ENCODE results near the gene GHRH. TPM values are rescaled to one million over a fixed set of nuclear protein-coding genes. Genes with fewer than 3 reads are reported as not detected.

The GHRH gene
- total RNA-seq, 2 experiments from 2014 or later, result not detected

- DNase-seq (no peak), ATAC-seq (ENCODE audit: low read depth) (no peak)
- Mint-ChIP-seq H3K27ac (no peak overlapping the region), H3K4me1 (no peaks in the 10 kb centered on the region), H3K9me3 (no peaks in the 10 kb centered on the region), H3K4me3 (no peak overlapping the region), H3K27me3 (no peaks in the 10 kb centered on the region), H3K36me3 (peaks cover 19% of the 10 kb centered on the region)
- POLR2A ChIA-PET, result no interaction called here
These were observed 26.5 kb downstream of the GHRH start for GRCh38 chr20:37235065-37235464.

- POLR2A ChIA-PET, result no interaction called here
- no peak overlapping the region for H3K4me3 Mint-ChIP-seq
- DNase-seq (no peak), ATAC-seq (ENCODE audit: low read depth) (no peak)
- no peaks in the 10 kb centered on the region for H3K9me3 Mint-ChIP-seq
- H3K27ac Mint-ChIP-seq, result no peak overlapping the region
- no peaks in the 10 kb centered on the region for H3K27me3 Mint-ChIP-seq
- H3K36me3 Mint-ChIP-seq, result peaks cover 21% of the 10 kb centered on the region
- no peaks in the 10 kb centered on the region for H3K4me1 Mint-ChIP-seq
These were observed 27.4 kb downstream of the GHRH start for GRCh38 chr20:37234254-37234581.

- H3K27ac Mint-ChIP-seq, result no peak overlapping the region
- no peaks in the 10 kb centered on the region for H3K27me3 Mint-ChIP-seq
- no peak overlapping the region for H3K4me3 Mint-ChIP-seq
- DNase-seq (no peak), ATAC-seq (ENCODE audit: low read depth) (no peak)
- POLR2A ChIA-PET, result no interaction called here
- peaks cover 25% of the 10 kb centered on the region for H3K36me3 Mint-ChIP-seq
- H3K4me1 Mint-ChIP-seq, result no peaks in the 10 kb centered on the region
- no peaks in the 10 kb centered on the region for H3K9me3 Mint-ChIP-seq
These were observed 27.9 kb downstream of the GHRH start for GRCh38 chr20:37233548-37234253.

- Mint-ChIP-seq H3K4me1 (no peaks in the 10 kb centered on the region), H3K4me3 (no peak overlapping the region), H3K36me3 (peaks cover 29% of the 10 kb centered on the region), H3K27ac (no peak overlapping the region), H3K9me3 (no peaks in the 10 kb centered on the region), H3K27me3 (no peaks in the 10 kb centered on the region)
- ATAC-seq (ENCODE audit: low read depth) (no peak), DNase-seq (no peak)
- POLR2A ChIA-PET, result no interaction called here
These were observed 29.5 kb downstream of the GHRH start for GRCh38 chr20:37231947-37232630.

- no peak overlapping the region for H3K27ac Mint-ChIP-seq
- no peaks in the 10 kb centered on the region for H3K27me3 Mint-ChIP-seq
- no peak overlapping the region for H3K4me3 Mint-ChIP-seq
- POLR2A ChIA-PET, result no interaction called here
- peaks cover 32% of the 10 kb centered on the region for H3K36me3 Mint-ChIP-seq
- ATAC-seq (ENCODE audit: low read depth) (no peak), DNase-seq (no peak)
- no peaks in the 10 kb centered on the region for H3K9me3 Mint-ChIP-seq
- no peaks in the 10 kb centered on the region for H3K4me1 Mint-ChIP-seq
These were observed 31.4 kb downstream of the GHRH start for GRCh38 chr20:37230200-37230599.

- Mint-ChIP-seq H3K9me3 (no peaks in the 10 kb centered on the region), H3K4me1 (no peaks in the 10 kb centered on the region), H3K4me3 (no peak overlapping the region), H3K27me3 (no peaks in the 10 kb centered on the region), H3K27ac (no peak overlapping the region), H3K36me3 (peaks cover 31% of the 10 kb centered on the region)
- no peak for DNase-seq
- no peak for ATAC-seq (ENCODE audit: low read depth)
- POLR2A ChIA-PET, result no interaction called here
These were observed 32.3 kb downstream of the GHRH start for GRCh38 chr20:37229357-37229756.

- DNase-seq (no peak), ATAC-seq (ENCODE audit: low read depth) (no peak)
- Mint-ChIP-seq H3K27me3 (no peaks in the 10 kb centered on the region), H3K4me3 (no peak overlapping the region), H3K9me3 (no peaks in the 10 kb centered on the region), H3K36me3 (peaks cover 30% of the 10 kb centered on the region), H3K27ac (no peak overlapping the region), H3K4me1 (no peaks in the 10 kb centered on the region)
- POLR2A ChIA-PET, result no interaction called here
These were observed 33.0 kb downstream of the GHRH start for GRCh38 chr20:37228656-37229055.

GRCh38 chr20:37228082-37228481 is 33.5 kb downstream of the GHRH start:
- POLR2A ChIA-PET, result no interaction called here
- H3K27ac Mint-ChIP-seq, result no peak overlapping the region
- no peak for ATAC-seq (ENCODE audit: low read depth)
- DNase-seq, result no peak
- H3K27me3 Mint-ChIP-seq, result no peaks in the 10 kb centered on the region
- no peaks in the 10 kb centered on the region for H3K4me1 Mint-ChIP-seq
- no peak overlapping the region for H3K4me3 Mint-ChIP-seq
- no peaks in the 10 kb centered on the region for H3K9me3 Mint-ChIP-seq
- H3K36me3 Mint-ChIP-seq, result peaks cover 32% of the 10 kb centered on the region

GRCh38 chr20:37226889-37227288 is 34.7 kb downstream of the GHRH start:
- POLR2A ChIA-PET, result no interaction called here
- no peaks in the 10 kb centered on the region for H3K9me3 Mint-ChIP-seq
- H3K27me3 Mint-ChIP-seq, result no peaks in the 10 kb centered on the region
- no peak overlapping the region for H3K4me3 Mint-ChIP-seq
- no peak overlapping the region for H3K27ac Mint-ChIP-seq
- no peak for DNase-seq
- H3K36me3 Mint-ChIP-seq, result peaks cover 25% of the 10 kb centered on the region
- no peak for ATAC-seq (ENCODE audit: low read depth)
- H3K4me1 Mint-ChIP-seq, result peaks cover 2% of the 10 kb centered on the region

GRCh38 chr20:37225146-37225545 is 36.5 kb downstream of the GHRH start:
- Mint-ChIP-seq H3K36me3 (peaks cover 24% of the 10 kb centered on the region), H3K4me1 (peaks cover 2% of the 10 kb centered on the region), H3K27ac (no peak overlapping the region), H3K4me3 (no peak overlapping the region), H3K27me3 (no peaks in the 10 kb centered on the region), H3K9me3 (no peaks in the 10 kb centered on the region)
- POLR2A ChIA-PET, result interaction anchor here (0.5 kb wide), 1 partner anchor 128 kb away, joined by 4 read pairs; no protein-coding TSS in a partner anchor
- ATAC-seq (ENCODE audit: low read depth), result no peak
- no peak for DNase-seq

- Mint-ChIP-seq H3K36me3 (peaks cover 20% of the 10 kb centered on the region), H3K4me1 (peaks cover 2% of the 10 kb centered on the region), H3K27ac (peak overlapping the region; percentile 61), H3K27me3 (no peaks in the 10 kb centered on the region), H3K4me3 (no peak overlapping the region), H3K9me3 (no peaks in the 10 kb centered on the region)
- ATAC-seq (ENCODE audit: low read depth) (peak; percentile 33), DNase-seq (no peak)
- POLR2A ChIA-PET, result interaction anchor here (0.6 kb wide), 1 partner anchor 28 kb away, joined by 4 read pairs; no protein-coding TSS in a partner anchor
These were observed 38.6 kb downstream of the GHRH start for GRCh38 chr20:37223053-37223452.

- H3K4me3 Mint-ChIP-seq, result no peak overlapping the region
These were observed 39.5 kb downstream of the GHRH start for GRCh38 chr20:37222086-37222485.

GRCh38 chr20:37220731-37221130 is 40.9 kb downstream of the GHRH start:
- Mint-ChIP-seq H3K36me3 (peaks cover 22% of the 10 kb centered on the region), H3K27me3 (no peaks in the 10 kb centered on the region), H3K4me1 (peaks cover 2% of the 10 kb centered on the region), H3K4me3 (no peak overlapping the region), H3K27ac (no peak overlapping the region), H3K9me3 (no peaks in the 10 kb centered on the region)
- DNase-seq (no peak), ATAC-seq (ENCODE audit: low read depth) (no peak)
- POLR2A ChIA-PET, result no interaction called here

More at GRCh38 chr20:37222086-37222485, 39.5 kb downstream of the GHRH start:
- Mint-ChIP-seq H3K36me3 (peaks cover 18% of the 10 kb centered on the region), H3K27me3 (no peaks in the 10 kb centered on the region), H3K9me3 (no peaks in the 10 kb centered on the region), H3K4me1 (peaks cover 2% of the 10 kb centered on the region), H3K27ac (no peak overlapping the region)
- DNase-seq (no peak), ATAC-seq (ENCODE audit: low read depth) (no peak)
- POLR2A ChIA-PET, result interaction anchor here (0.7 kb wide), 1 partner anchor 243 kb away, joined by 3 read pairs; no protein-coding TSS in a partner anchor

Measured in activated naive CD8-positive, alpha-beta T cell treated with anti-CD3 and anti-CD28 coated beads, Interleukin-2, amount 10 ng/mL, durations not matched to agents 7 days and 5 days (primary cell).